HG02588 (cell line): Measurements from ENCODE around the gene SCO2.

Experiments
- ATAC-seq: cut with Tn5 transposase; IDR thresholded peaks from one replicate; pipeline ENCODE4 v1.9.1; 2021; ENCODE audit warnings: mild to moderate bottlenecking, moderate library complexity; ENCODE audit not compliant: unreplicated experiment

Gene SCO2

GRCh38 chr22:50532824-50533796 lies 7.7 kb upstream of the SCO2 start:
- no peak for ATAC-seq

- ATAC-seq: peak; percentile 3
Measured at GRCh38 chr22:50531962-50532674, 6.7 kb upstream of the SCO2 start.

DNA sequence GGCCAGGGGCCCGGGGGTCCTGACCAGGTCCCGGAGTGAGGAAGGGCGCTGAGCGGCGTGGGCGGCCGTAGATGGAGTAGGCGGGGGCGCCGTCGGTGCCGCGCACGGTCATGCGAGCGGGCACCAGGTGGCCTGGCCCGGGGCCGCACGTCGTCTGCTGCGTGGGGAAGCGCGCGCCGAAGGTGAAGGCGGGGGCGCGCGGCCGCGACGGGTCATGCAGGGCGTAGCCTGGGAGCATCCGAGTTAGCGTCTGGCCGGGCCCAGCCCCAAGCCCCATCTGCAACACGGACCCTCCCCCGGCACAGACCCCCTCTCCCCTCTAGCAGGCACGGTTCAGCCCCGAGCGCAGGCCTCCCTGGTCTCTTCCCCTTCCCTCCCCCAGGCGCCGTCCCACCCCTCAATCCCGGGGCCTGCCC lies 6.2 kb upstream of the SCO2 start:
- peak; percentile 17 for ATAC-seq

- ATAC-seq: no peak
Measured at GRCh38 chr22:50530877-50531545, 5.6 kb upstream of the SCO2 start.

- ATAC-seq: no peak
Measured at GRCh38 chr22:50530580-50530876, 5.1 kb upstream of the SCO2 start.

DNA sequence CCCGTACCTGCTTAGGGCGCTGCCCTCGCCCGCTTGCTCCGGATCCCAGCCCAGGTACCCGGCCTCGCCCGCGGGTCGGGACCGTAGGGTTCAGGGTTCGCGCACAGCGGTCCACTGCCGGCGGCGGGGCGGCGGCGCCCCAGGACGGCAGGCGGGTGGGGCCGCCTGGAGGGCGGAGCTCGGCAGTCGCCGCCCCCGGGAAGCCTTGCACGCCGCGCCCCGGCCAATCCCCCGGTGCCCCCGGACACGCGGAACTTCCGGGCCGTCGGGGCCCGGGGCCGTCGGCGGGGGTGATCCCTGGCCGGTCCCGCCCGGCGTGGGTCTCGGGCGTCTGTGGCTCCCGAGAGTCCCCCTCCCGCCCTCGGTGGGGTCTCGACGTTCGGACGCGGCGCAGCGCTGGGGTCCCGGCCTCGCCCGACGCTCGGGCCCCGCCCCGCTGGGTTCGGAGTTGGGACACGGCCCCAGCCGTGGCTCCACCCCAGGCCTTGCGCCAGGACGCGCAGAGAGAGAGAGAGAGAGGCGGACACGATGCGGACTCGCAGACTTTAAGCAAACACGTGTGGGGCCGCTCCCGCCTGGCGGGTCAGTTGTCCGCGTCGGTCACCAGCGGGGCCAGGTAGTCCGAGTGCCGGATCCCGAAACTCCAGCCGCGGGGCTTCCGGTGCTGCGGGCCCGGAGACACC lies 4.6 kb upstream of the SCO2 start, which contains the start of gene TYMP:
TYMP (minus strand) TSS at position 116 of the 683 bp plus-strand sequence. CDS start 303 bp downstream, outside the sequence.
- peak; percentile 15 for ATAC-seq

DNA sequence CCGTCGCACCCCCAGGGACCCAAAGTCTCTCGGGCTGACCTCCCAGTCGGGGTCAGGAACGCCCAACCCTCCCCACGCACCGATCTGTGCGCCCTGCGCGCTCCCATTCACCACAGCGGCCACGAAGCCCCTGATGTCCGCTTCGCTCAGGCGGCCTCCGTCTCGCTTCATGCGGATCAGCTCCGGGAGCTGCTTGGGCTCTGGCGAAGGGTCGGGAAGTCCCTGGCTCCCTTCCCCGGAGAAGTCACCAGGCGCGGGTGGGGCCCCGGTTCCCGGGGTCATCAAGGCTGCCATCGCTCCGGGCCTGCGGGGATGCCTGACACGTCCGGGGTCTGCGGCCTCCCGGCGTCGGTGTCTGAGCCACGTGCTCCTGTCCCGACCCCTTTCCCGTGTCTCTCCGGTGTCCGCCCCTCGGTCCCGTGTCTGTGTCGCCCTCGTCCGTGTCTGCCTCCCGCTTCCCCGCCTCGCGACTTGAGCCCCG lies 4.1 kb upstream of the SCO2 start:
- no peak for ATAC-seq

DNA sequence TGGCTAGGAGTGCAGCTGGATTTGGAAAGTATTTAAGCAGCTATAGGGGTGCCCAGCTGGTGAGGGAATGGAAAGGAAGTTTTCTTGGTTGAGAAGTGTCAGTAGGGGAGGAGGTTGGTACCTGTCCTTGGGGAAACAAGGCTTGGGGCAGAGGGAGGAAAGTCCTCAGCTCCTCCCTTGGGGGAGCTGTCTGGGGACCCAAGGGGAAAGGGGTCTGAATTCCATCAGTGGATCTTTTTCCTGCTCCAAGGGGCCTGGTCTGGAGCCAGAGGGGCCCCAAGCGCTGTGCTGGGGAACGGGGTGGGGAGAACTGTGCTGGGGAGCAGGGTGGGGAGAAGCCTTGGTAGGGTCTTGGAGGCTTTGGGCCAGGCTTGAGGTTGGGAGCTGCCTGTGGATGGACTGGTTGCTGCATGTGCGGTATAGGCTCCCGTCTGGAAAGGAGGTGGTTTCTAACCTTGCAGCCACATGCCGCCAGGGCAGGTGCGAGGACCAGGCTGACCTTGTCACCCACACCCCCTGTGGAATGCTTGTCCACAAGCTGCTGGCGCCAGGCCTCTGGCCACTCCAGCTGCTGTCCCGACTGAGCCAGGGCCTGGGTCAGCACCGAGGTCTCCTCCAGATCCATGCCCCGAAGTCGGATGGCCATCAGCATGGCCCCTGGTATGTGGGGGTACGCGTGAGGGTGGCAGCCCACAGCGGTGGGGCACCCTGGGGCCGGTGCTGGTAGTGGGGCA lies 3.5 kb upstream of the SCO2 start:
- no peak for ATAC-seq

- no peak for ATAC-seq
Measured at GRCh38 chr22:50527921-50528681, 2.7 kb upstream of the SCO2 start.

GRCh38 chr22:50526834-50527801 lies 1.7 kb upstream of the SCO2 start:
- ATAC-seq: no peak

GRCh38 chr22:50526108-50526833 lies 873 bp upstream of the SCO2 start:
- peak; percentile 31 for ATAC-seq

DNA sequence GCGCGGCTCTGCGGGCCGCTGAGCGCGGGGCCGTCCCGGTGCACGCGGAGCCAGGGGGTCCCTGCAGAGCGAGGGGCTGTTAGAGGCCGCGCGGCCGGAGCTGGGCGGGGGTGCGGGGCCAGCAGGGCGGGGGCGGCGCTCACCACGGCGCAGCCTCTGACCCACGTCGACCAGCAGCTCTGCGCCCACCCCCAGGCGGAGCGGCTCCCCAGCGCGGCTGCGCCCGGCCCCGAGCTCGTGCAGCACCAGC lies 385 bp upstream of the SCO2 start:
- ATAC-seq: peak; percentile 17

DNA sequence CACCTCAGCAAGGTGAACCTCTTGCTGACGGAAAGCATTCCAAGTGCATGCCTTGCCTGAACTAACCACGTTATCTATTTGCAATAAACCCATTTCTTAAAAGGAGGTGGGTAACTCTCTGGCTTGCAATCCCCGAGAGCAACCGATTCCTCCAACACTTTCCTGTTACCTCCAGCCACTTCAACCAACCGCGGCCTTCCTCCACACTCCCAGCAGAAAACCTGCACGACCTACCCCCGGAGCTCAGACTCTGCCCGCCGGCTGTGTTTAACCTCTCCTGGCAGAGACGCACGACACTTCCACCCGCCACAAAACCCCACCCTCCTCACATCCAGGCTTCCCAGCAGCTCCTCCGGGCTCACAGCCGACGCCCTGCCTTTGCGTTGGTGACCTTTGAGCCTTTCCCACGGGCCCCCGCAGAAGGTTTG lies 708 bp downstream of the SCO2 start:
- no peak for ATAC-seq

- no peak for ATAC-seq
Measured at GRCh38 chr22:50523806-50524675, 1.4 kb downstream of the SCO2 start.

DNA sequence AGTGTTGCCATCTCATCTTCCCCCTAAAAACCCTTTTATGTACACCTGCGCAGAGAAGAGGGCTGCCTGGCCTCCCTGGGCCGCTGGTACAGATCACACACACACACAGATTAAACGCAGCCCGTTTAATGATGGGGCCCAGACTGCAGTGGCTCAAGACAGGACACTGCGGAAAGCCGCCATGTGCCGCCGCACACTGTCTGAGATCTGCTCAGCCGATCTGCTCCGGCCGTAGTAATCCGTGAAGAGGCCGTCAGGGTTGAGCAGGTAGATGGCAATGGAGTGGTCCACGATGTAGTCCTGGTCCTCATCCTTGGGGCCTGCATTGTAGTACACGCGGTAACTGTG lies 2.0 kb downstream of the SCO2 start:
- no peak for ATAC-seq

DNA sequence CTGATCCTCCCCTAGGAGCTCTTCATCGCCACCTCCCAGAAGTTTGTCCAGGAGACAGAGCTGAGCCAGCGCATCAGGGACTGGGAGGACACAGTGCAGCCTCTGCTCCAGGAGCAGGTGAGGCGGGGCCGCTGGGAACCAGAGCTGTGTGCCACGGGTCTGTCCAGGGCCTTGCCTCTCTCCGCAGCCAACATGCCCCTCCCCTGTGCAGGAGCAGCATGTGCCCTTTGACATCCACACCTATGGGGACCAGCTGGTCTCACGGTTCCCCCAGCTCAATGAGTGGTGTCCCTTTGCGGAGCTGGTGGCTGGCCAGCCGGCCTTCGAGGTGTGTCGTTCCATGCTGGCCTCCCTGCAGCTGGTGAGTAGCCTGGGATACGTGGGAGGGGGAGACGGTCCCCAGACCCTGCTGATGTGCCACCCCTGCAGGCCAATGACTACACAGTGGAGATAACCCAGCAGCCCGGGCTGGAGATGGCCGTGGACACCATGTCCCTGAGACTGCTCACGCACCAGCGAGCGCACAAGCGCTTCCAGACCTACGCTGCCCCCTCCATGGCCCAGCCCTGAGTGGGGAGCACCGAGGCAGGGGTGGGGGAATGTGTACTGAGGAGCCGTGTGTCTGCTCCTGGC lies 2.5 kb downstream of the SCO2 start:
- ATAC-seq: no peak
